ENCODE measurements around the gene MORN5.

The MORN5 gene

GRCh38 chr9:122206118-122207046 is 46.7 kb downstream of the MORN5 start:
- no peak for FAIRE-seq
- DNase-seq (ENCODE audit: insufficient read length, low spot score), result no peak

DNA sequence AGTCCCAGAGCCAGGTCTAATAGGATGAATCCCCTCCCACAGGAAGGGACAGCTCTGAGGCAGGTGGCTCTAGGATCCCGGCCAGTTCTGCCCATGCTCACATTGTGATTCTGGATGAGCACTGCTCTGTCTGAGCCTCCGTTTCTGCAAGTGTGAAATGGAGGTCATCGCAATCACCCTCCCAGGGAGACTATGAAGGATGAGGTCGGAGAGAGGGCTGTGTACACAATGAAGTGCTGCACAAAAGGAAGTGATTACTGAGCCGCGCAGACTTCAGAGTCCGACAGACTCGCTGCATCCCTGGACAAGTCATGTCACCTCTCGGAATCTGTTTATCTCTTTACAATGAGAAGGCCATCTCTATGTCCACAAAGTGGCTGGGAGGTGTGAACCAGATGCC is 47.4 kb downstream of the MORN5 start:
- FAIRE-seq (no peak), DNase-seq (ENCODE audit: insufficient read length, low spot score) (no peak)
- TF ChIP-seq, protein P1, sequence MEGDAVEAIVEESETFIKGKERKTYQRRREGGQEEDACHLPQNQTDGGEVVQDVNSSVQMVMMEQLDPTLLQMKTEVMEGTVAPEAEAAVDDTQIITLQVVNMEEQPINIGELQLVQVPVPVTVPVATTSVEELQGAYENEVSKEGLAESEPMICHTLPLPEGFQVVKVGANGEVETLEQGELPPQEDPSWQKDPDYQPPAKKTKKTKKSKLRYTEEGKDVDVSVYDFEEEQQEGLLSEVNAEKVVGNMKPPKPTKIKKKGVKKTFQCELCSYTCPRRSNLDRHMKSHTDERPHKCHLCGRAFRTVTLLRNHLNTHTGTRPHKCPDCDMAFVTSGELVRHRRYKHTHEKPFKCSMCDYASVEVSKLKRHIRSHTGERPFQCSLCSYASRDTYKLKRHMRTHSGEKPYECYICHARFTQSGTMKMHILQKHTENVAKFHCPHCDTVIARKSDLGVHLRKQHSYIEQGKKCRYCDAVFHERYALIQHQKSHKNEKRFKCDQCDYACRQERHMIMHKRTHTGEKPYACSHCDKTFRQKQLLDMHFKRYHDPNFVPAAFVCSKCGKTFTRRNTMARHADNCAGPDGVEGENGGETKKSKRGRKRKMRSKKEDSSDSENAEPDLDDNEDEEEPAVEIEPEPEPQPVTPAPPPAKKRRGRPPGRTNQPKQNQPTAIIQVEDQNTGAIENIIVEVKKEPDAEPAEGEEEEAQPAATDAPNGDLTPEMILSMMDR (IDR thresholded peaks at IDR 0.05; ENCODE audit: insufficient read depth, missing control alignments), result no peak

More at GRCh38 chr9:122206118-122207046, 46.7 kb downstream of the MORN5 start:
- TF ChIP-seq, protein P1 (IDR thresholded peaks at IDR 0.05; ENCODE audit: insufficient read depth, missing control alignments), result no peak

- no peak for DNase-seq (ENCODE audit: insufficient read length, low spot score)
- FAIRE-seq, result no peak
- TF ChIP-seq, protein P1 (IDR thresholded peaks at IDR 0.05; ENCODE audit: insufficient read depth, missing control alignments), result no peak
Measured at GRCh38 chr9:122209451-122209850, 49.7 kb downstream of the MORN5 start.

GRCh38 chr9:122212473-122213004 is 52.8 kb downstream of the MORN5 start:
- TF ChIP-seq, protein P1 (IDR thresholded peaks at IDR 0.05; ENCODE audit: insufficient read depth, missing control alignments), result no peak
- no peak for DNase-seq (ENCODE audit: insufficient read length, low spot score)

DNA sequence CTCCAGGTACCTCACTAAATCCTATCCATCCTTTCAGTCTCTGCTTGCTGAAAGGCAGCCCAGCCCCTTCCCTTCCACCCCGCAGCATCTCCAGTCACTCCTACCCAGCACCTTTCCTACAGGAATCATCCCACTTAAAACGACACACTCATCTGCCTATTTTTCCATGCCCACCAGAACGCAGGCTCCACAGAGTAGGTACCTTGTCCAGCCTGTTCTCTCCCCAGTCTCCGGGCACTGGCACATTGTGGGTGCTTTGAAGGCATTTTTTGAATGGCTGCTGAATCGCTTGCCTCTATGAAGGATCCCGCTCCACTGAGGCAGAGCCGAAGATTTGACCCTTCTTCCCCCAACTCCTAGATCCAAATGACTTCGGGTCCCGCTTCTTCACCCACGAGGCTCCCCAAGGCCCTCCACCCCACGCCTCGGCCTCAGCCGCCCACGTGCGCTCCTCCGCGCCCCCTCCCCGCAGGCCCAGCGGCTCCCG is 53.4 kb downstream of the MORN5 start:
- TF ChIP-seq, protein P1 (IDR thresholded peaks at IDR 0.05; ENCODE audit: insufficient read depth, missing control alignments), result no peak
- no peak for DNase-seq (ENCODE audit: insufficient read length, low spot score)
- FAIRE-seq, result no peak

More at GRCh38 chr9:122212473-122213004, 52.8 kb downstream of the MORN5 start:
- no peak for FAIRE-seq

- DNase-seq (ENCODE audit: insufficient read length, low spot score), result peak; percentile 98
- TF ChIP-seq, protein P1 (IDR thresholded peaks at IDR 0.05; ENCODE audit: insufficient read depth, missing control alignments), result no peak
- FAIRE-seq, result no peak
Measured at GRCh38 chr9:122213589-122214413, 54.1 kb downstream of the MORN5 start.

Data from D721Med (cell line).